Measurements from ENCODE around the gene SCGN.

DNA sequence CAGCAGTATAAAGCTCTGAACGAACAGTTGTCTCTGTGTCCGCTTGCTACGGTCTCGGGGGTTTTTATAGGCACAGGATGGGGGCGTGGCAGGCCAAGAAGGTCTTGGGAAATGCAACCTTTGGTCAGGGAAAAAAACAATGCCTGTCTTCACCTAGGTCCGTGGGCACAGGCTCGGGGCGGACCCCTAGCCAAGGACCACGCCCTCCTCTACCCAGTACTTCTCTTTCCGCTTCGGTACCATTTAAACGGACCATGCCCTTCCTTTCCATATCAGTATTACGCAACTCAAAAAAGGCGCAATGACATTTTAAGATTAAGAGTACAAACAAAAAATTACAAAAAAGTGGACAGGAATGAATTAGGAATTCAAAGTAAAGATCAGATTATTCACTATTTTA is 58.3 kb downstream of the SCGN start:
- TF ChIP-seq CEBPB (IDR thresholded peaks at IDR 0.05; ENCODE audit: low read depth, low read length) = peak; percentile 82
- TF ChIP-seq, protein P1, sequence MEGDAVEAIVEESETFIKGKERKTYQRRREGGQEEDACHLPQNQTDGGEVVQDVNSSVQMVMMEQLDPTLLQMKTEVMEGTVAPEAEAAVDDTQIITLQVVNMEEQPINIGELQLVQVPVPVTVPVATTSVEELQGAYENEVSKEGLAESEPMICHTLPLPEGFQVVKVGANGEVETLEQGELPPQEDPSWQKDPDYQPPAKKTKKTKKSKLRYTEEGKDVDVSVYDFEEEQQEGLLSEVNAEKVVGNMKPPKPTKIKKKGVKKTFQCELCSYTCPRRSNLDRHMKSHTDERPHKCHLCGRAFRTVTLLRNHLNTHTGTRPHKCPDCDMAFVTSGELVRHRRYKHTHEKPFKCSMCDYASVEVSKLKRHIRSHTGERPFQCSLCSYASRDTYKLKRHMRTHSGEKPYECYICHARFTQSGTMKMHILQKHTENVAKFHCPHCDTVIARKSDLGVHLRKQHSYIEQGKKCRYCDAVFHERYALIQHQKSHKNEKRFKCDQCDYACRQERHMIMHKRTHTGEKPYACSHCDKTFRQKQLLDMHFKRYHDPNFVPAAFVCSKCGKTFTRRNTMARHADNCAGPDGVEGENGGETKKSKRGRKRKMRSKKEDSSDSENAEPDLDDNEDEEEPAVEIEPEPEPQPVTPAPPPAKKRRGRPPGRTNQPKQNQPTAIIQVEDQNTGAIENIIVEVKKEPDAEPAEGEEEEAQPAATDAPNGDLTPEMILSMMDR (conservative IDR thresholded peaks at IDR 0.05; ENCODE audit: low read depth, low read length) = no peak
- no peak for TF ChIP-seq MXI1 (IDR thresholded peaks at IDR 0.05; ENCODE audit: borderline replicate concordance, low read depth, low read length)
- TF ChIP-seq SMC3 (IDR thresholded peaks at IDR 0.05; ENCODE audit: low read depth, low read length) = no peak
- TF ChIP-seq RFX5 (IDR thresholded peaks at IDR 0.05; ENCODE audit: low read depth, low read length) = no peak
- no peak for TF ChIP-seq POLR2A (IDR thresholded peaks at IDR 0.05; ENCODE audit: low read depth, low read length)
- TF ChIP-seq CHD1 (IDR thresholded peaks at IDR 0.05; ENCODE audit: low read depth, low read length) = no peak
- TF ChIP-seq, protein P2, sequence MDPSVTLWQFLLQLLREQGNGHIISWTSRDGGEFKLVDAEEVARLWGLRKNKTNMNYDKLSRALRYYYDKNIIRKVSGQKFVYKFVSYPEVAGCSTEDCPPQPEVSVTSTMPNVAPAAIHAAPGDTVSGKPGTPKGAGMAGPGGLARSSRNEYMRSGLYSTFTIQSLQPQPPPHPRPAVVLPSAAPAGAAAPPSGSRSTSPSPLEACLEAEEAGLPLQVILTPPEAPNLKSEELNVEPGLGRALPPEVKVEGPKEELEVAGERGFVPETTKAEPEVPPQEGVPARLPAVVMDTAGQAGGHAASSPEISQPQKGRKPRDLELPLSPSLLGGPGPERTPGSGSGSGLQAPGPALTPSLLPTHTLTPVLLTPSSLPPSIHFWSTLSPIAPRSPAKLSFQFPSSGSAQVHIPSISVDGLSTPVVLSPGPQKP (IDR thresholded peaks at IDR 0.05; ENCODE audit: borderline replicate concordance, low read depth, low read length) = no peak
- no peak for TF ChIP-seq NFE2L2 (IDR thresholded peaks at IDR 0.05; ENCODE audit: low read depth, low read length)
- no peak for TF ChIP-seq RAD21 (IDR thresholded peaks at IDR 0.05; ENCODE audit: low read length)
